Endodermal cell (in vitro differentiated cells): ENCODE measurements around the gene RXFP1. TPM values are rescaled to one million over a fixed set of nuclear protein-coding genes. Genes with fewer than 3 reads are reported as not detected.

Experiments
- DNase-seq: peaks from one replicate; pipeline ENCODE4 v3.0.0-alpha.2; 2017
- H3K27ac ChIP-seq: 2 replicates; pipeline ENCODE4 v1.5.1; 2013; ENCODE audit warnings: mild to moderate bottlenecking, low read depth, low read length, moderate library complexity
- H3K27me3 ChIP-seq: 2 replicates; pipeline ENCODE4 v1.6.1; 2013; ENCODE audit warnings: mild to moderate bottlenecking, low read length, moderate library complexity; ENCODE audit not compliant: insufficient read depth, control insufficient read depth, poor library complexity, severe bottlenecking
- H3K36me3 ChIP-seq: 2 replicates; pipeline ENCODE4 v1.7.0; 2013; ENCODE audit warnings: mild to moderate bottlenecking, low read length, moderate library complexity; ENCODE audit not compliant: control insufficient read depth, insufficient read depth
- H3K4me1 ChIP-seq: one replicate; pipeline ENCODE4 v1.7.0; 2013; ENCODE audit warnings: low read length; ENCODE audit not compliant: control insufficient read depth, insufficient read depth
- H3K4me3 ChIP-seq: 2 replicates; pipeline ENCODE4 v1.5.1; 2013; ENCODE audit warnings: mild to moderate bottlenecking, low read length, moderate library complexity
- H3K9ac ChIP-seq: 2 replicates; pipeline ENCODE4 v1.6.1; 2013; ENCODE audit warnings: mild to moderate bottlenecking, low read length, moderate library complexity; ENCODE audit not compliant: poor library complexity, severe bottlenecking; ENCODE audit errors: extremely low read depth
- H3K9me3 ChIP-seq: 2 replicates; pipeline ENCODE4 v1.6.1; 2013; ENCODE audit warnings: mild to moderate bottlenecking, low read length, moderate library complexity; ENCODE audit not compliant: control insufficient read depth
- H3K27ac Mint-ChIP-seq: 2 replicates; pipeline ENCODE4 v1.8.0; 2020; ENCODE audit warnings: mixed read lengths
- H3K27me3 Mint-ChIP-seq: 2 replicates; pipeline ENCODE4 v1.8.0; 2021; ENCODE audit warnings: mild to moderate bottlenecking, mixed read lengths; ENCODE audit not compliant: insufficient read depth
- H3K36me3 Mint-ChIP-seq: 2 replicates; pipeline ENCODE4 v1.8.0; 2020; ENCODE audit warnings: low read depth, mixed read lengths
- H3K4me1 Mint-ChIP-seq: 2 replicates; pipeline ENCODE4 v1.8.0; 2020; ENCODE audit warnings: mixed read lengths
- H3K4me3 Mint-ChIP-seq: 2 replicates; pipeline ENCODE4 v1.8.0; 2020; ENCODE audit warnings: mild to moderate bottlenecking, moderate library complexity, mixed read lengths
- H3K9me3 Mint-ChIP-seq: 2 replicates; pipeline ENCODE4 v1.8.0; 2020; ENCODE audit warnings: mild to moderate bottlenecking, mixed read lengths
- WGBS, 2 experiments: methylation state at CpG; one replicate each; pipeline versions ENCODE4 v1.1.5 to v1.1.7; 2013; ENCODE audit warnings: missing lambda C conversion rate in 2 of 2, mixed read lengths in 1 of 2; ENCODE audit not compliant: insufficient coverage in 1 of 2, insufficient read length in 1 of 2; 5-methylcytosine and 5-hydroxymethylcytosine counted together
- total RNA-seq, 2 donors: library from RNA; stranded (reverse); fragmentation: NEBNext Ultra II Directional in 1 of 2; extraction: Animal tissue kit (Norgen Biotek cat#: 25700) in 1 of 2; gene quantifications; 2 replicates in 1 of 2; 3 replicates in 1 of 2; pipeline ENCODE4 v1.2.1, GENCODE V29; 2021
- TF ChIP-seq, protein P1 (sequence below): fragments of 200-600 bp; sonication (generic); conservative IDR thresholded peaks from 2 replicates; pipeline ENCODE4 v1.5.0; 2021; ENCODE audit warnings: antibody characterized with exemption, mild to moderate bottlenecking

Gene RXFP1
- total RNA-seq, 2 donors from 2014 or later = not detected

DNA sequence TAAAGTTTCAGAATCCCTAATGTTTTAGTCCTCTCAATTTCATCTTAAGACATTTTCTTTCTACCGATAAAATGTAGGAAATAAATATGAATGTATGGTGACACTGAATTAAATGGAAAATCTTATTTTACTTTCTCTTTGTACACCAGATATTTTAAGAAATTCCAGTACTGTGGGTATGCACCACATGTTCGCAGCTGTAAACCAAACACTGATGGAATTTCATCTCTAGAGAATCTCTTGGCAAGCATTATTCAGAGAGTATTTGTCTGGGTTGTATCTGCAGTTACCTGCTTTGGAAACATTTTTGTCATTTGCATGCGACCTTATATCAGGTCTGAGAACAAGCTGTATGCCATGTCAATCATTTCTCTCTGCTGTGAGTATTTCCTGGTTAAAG lies 123.1 kb downstream of the RXFP1 start:
- 92 to 100% methylated on average over 2 of the region's 3 CpGs for whole genome bisulfite sequencing, 2 experiments

DNA sequence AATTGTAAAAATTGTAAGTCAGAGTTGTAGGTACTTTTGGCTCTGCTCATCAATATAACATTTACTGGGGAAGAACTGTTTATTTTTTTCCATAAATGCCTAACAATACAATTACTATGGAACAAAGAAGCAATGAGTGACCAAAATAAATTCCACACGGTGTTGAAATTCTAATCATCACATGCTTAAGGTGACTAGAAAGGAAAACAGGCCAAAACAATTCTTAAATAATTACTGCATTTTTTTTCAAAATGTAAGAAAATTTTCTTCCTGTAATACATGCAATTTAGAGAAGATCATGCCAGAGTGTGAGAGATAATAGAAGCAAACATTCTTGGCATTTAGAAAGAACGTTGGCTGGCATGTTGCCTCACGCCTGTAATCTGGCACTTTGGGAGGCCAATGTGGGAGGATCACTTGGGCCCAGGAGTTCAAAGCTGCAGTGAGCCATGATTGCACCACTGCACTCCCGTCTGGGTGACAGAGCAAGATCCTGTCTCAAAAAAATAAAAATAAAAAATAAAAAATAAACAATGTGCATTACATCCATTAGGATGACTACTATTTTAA lies 127.5 kb downstream of the RXFP1 start:
- H3K27me3 ChIP-seq = no peaks in the 10 kb centered on the region
- Mint-ChIP-seq H3K9me3 (no peaks in the 10 kb centered on the region), H3K36me3 (no peaks in the 10 kb centered on the region), H3K27ac (no peak overlapping the region), H3K4me3 (no peak overlapping the region), H3K4me1 (no peaks in the 10 kb centered on the region), H3K27me3 (no peaks in the 10 kb centered on the region)
- H3K4me3 ChIP-seq = no peak overlapping the region
- 89 to 92% methylated on average over 2 to 4 of the region's 4 CpGs for WGBS, 2 experiments
- no peaks in the 10 kb centered on the region for H3K36me3 ChIP-seq
- no peak overlapping the region for H3K27ac ChIP-seq
- H3K9ac ChIP-seq = no peak overlapping the region
- no peak for DNase-seq
- no peaks in the 10 kb centered on the region for H3K9me3 ChIP-seq
- H3K4me1 ChIP-seq = no peaks in the 10 kb centered on the region
- TF ChIP-seq, protein P1, sequence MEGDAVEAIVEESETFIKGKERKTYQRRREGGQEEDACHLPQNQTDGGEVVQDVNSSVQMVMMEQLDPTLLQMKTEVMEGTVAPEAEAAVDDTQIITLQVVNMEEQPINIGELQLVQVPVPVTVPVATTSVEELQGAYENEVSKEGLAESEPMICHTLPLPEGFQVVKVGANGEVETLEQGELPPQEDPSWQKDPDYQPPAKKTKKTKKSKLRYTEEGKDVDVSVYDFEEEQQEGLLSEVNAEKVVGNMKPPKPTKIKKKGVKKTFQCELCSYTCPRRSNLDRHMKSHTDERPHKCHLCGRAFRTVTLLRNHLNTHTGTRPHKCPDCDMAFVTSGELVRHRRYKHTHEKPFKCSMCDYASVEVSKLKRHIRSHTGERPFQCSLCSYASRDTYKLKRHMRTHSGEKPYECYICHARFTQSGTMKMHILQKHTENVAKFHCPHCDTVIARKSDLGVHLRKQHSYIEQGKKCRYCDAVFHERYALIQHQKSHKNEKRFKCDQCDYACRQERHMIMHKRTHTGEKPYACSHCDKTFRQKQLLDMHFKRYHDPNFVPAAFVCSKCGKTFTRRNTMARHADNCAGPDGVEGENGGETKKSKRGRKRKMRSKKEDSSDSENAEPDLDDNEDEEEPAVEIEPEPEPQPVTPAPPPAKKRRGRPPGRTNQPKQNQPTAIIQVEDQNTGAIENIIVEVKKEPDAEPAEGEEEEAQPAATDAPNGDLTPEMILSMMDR = no peak

More for the DNA sequence above, 123.1 kb downstream of the RXFP1 start:
- peaks cover 2% of the 10 kb centered on the region for H3K9me3 Mint-ChIP-seq
- H3K9me3 ChIP-seq = no peaks in the 10 kb centered on the region
- H3K27ac Mint-ChIP-seq = no peak overlapping the region
- DNase-seq = no peak
- no peak overlapping the region for H3K9ac ChIP-seq
- no peak overlapping the region for H3K4me3 ChIP-seq
- H3K4me1 Mint-ChIP-seq = no peaks in the 10 kb centered on the region
- no peak overlapping the region for H3K27ac ChIP-seq
- no peaks in the 10 kb centered on the region for H3K27me3 ChIP-seq
- no peaks in the 10 kb centered on the region for H3K27me3 Mint-ChIP-seq
- H3K36me3 ChIP-seq = no peaks in the 10 kb centered on the region
- no peaks in the 10 kb centered on the region for H3K36me3 Mint-ChIP-seq
- H3K4me1 ChIP-seq = no peaks in the 10 kb centered on the region
- TF ChIP-seq, protein P1 = no peak
- no peak overlapping the region for H3K4me3 Mint-ChIP-seq

DNA sequence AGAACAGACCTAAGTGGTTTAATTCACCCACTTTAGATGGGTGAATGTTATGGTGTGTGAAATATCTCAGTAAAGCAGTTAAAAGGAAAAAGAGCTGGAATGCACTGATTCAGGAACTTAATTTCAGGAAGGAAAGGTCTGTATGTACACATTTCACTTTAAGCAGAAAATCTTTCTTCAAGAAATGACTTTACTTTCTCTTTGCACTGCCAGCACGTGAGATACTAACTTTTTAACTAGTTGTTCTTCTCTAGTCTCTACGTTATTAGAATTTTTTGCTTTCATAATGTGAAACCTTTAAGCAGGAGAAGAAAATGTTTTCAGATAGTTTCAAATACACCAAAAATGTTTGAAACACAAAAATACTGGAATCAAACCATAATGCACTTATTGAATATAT lies 131.2 kb downstream of the RXFP1 start:
- no peak for DNase-seq
- Mint-ChIP-seq H3K27me3 (no peaks in the 10 kb centered on the region), H3K4me3 (no peak overlapping the region), H3K36me3 (no peaks in the 10 kb centered on the region), H3K27ac (no peak overlapping the region), H3K4me1 (peaks cover 4% of the 10 kb centered on the region), H3K9me3 (no peaks in the 10 kb centered on the region)
- Histone ChIP-seq H3K27me3 (no peaks in the 10 kb centered on the region), H3K9me3 (no peaks in the 10 kb centered on the region), H3K4me3 (no peak overlapping the region), H3K9ac (no peak overlapping the region), H3K4me1 (no peaks in the 10 kb centered on the region), H3K27ac (no peak overlapping the region), H3K36me3 (no peaks in the 10 kb centered on the region)
- TF ChIP-seq, protein P1 = no peak
- WGBS, 2 experiments = 90% methylated on average over 2 of the region's 2 CpGs; no CpG with 5 or more reads in 1 of the 2 experiments
